NCI-H146 (cell line): ENCODE results near the gene MKNK2.

Experiments
- DNase-seq: peaks from one replicate; lab custom pipeline; 2025; lab: John Stamatoyannopoulos, UW

MKNK2 gene

DNA sequence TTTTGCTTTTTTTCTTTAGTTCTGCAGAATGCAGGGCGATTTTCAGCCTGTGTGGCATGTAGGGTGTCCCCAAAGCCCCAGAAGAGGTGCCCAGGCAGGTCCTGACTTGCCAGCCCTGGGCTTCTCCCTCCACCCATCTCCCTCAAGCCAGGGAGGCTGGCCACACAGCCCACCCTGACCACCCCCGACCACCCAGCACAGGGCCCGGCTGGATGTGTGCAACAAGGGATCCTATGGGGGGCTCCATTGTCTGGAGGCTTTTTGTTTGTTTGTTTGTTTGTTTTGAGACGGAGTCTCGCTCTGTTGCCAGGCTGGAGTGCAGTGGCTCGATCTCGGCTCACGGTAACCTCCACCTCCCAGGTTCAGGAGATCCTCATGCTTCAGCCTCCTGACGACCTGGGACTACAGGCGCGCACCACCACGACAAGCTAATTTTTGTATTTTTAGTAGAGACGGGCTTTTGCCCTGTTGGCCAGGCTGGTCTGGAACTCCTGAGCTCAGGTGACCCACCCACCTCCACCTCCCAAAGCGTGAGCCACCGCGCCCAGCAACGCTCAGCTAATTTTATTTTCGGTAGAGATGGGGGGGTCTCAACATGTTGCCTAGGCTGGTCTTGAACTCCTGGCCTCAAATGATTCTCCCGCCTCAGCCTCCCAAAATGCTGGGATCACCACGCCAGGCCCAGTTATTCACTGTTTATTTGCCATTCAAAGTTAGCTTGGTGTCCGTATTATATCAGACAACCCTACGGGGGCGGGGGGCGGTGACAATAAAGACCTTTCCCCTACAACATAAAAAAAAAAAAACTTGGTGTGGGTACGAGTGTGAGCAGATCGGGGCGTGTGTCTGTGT lies 7.8 kb upstream of the MKNK2 start:
- DNase-seq = no peak

DNA sequence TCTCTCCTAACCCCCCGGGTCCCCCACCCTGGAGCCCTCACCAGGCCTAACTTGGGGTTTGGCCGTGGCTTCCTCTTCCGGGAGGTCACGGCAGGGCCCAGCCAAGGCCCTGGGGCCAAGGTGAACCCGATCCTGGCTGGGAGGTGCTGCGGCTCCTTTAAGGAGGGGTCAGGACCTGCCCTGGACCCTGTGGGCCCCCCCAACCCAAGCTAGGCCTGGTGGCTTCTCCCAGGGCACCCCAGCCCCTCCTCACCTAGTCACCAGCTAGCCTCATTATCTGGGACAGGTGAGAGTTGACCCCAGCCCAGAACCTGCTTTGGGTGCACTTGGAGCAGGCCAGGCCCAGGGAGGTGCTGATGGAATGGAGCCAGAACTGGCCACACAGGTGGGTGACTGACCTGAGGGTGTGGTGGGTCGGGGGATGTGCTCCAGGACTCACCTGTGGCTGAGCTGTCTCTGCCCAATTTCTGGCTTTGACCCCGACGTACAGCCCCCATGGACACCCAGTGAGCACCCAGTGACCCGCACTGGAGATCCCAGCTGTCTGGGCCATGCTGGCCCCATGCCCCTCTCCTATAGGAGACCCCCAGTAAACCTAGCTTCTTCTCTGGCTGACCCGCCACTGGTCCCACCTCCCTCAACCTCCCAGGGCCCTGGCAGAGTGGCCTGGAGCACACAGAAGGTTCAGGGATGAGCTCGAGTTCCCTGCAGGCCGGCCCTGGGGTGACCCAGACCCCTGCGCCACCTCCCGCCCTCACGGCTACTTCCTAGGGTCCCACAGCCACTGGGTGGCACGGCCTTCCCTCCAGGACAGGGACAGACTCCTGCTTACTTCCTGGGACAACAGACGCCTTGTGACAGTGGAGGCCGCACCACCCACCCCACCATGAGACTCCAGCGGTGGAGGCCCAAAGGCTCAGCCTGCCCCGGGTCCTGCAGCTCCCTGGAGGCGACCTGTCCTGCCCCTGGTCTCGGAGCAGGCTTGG lies 6.7 kb upstream of the MKNK2 start:
- no peak for DNase-seq

DNA sequence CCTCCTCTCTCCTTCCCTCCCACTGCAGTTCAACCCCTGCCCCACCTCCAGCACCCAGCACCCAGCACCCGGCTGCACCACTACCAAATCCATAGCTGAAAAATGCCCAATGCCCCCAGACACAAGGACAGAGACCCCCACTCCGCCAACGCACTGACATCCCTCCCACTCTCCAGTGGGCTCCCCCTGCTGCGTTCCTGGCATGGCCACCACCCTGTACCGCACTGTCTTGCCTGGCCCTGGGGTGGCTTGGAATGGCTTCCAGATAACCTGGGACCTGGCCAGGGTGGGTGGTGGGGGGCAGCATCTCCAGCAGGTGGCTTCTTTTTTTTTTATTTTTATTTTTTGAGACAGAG lies 5.8 kb upstream of the MKNK2 start:
- DNase-seq = no peak

DNA sequence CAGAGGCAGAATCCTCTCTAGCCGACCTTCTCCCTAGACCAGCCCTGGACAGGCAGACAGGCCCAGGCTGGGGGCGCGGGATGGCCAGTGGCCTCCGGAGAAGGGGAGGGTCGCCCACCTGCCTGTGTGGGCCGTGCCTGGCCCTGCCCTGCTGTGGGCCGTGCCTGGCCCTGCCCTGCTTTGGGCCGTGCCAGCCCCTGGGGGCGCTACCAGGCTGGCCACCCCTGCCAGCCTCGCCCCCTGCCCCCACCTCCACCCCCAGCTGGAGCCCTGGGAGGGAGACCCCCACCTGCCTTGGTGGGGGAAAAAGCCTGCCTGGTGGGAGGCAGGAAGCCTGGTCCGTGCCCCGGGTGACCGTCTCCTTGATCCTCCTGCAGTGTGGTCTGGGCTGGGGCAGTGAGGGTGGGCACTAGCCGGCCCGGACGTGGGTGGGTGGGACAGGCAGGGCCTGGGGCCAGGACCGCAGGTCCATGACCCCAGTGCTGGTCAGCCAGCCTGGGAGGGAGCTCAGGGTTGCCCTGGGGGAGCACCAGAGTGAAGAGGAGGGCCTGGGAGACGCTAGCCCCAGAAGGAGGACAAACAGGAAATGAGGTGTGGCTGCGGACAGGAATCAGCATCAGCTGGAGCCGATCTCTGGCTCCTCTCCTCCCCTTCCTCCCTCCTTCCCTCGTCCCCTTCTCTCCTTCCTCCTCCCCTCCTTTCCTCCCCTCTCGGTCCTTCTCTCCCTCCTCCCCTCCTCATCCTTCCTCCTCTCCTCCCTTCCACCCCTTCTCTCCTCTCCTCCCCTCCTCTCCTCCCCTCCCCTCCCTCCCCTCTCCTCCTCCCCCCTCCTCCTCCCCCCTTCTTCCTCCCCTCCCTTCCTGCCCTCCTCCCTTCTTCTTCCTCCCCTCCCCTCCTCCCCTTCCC lies 5.1 kb upstream of the MKNK2 start:
- no peak for DNase-seq

DNA sequence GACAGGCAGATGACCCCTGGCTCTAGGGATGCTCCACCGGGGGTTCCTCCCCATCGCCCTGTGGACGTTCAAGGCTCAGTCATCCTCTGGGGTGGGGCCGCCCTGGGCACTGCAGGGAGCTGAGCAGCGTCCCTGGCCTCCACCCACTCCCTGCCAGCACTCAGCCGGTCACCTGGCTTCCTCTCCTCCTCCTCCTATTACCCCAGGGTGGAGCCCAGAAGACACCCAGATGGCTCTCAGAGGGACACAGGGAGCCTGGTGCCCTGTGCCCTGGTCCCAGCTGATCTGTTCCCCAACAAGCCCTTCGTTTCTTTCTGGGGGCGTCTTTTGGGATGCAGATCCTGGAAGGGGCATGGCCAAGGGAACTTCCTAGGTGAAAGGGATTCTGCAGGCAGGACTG lies 3.7 kb upstream of the MKNK2 start:
- DNase-seq = peak; percentile 27

DNA sequence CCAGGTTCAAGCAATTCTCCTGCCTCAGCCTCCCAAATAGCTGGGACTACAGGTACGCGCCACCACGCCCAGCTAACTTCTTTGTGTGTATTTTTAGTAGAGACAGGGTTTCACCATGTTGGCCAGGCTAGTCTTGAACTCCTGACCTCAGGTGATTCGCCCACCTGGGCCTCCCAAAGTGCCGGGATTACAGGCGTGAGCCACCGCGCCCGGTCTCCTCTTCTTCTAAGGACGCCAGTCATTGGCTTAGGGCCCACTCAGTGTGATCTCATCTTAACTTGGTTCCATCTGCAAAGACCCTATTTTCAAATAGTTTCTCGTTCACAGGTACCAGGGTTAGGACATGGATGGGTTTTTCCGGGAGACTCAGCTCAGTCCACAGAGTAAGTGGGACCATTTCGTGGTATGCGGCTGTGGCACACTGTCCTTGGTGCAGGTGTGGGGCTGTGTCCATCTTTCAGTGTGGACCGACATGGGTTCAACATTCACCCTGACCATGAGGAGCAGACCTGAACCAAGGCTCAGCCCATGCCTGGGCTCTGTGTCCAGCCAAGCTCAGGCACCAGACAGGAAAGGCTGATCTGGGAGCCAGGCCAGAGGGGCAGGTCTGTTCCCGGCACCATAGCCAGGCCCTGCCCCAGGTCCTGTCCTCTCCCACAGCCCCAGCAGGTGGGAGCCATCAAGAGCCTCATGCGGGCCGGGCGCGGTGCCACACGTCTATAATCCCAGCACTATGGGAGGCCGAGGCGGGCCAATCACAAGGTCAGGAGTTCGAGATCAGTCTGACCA lies 2.8 kb upstream of the MKNK2 start:
- no peak for DNase-seq

DNA sequence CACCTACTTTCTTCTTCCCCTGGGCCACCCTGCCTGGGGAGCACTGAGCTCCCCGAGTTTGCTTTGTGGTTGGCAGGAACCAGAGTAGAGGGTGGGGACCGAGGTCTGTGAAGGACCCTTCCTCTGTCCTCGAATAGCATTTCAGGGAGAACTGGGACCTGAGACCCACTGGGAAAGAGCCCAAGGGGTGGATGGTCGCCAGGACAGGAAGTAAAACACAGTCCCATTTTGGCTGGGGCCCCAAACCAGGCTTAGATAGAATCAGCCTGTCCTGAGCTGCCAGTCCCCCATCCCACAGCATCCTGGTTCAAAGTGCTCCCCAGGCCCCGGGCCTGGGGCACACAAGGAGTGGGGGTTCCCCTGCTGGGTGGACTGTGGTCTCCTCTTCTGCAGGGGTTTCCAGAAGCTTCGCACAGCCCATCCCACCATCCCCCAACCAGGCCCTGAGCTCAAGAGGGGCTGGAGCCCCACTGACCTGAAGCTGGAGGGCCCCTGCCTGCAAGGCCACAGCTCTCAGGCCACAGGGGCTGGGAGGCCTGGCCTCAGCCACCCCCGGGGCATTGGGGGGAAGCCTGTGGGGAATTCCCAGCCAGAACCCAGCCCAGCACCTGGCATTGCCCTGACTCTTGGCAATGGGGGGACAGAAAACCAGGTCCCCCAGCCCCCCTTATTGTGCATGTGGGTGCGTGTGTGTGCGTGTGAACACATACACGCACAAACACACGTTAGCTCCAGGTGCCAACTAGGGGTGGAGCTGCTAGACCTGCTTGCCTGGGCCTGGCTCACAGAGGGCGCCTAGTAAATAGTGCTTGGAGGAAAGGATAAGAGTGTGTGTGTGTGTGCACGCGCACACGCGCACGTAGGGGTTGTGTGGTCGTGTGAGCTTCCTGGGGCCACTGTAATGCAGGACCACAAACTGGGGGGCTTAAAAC lies 995 bp upstream of the MKNK2 start:
- DNase-seq = no peak

DNA sequence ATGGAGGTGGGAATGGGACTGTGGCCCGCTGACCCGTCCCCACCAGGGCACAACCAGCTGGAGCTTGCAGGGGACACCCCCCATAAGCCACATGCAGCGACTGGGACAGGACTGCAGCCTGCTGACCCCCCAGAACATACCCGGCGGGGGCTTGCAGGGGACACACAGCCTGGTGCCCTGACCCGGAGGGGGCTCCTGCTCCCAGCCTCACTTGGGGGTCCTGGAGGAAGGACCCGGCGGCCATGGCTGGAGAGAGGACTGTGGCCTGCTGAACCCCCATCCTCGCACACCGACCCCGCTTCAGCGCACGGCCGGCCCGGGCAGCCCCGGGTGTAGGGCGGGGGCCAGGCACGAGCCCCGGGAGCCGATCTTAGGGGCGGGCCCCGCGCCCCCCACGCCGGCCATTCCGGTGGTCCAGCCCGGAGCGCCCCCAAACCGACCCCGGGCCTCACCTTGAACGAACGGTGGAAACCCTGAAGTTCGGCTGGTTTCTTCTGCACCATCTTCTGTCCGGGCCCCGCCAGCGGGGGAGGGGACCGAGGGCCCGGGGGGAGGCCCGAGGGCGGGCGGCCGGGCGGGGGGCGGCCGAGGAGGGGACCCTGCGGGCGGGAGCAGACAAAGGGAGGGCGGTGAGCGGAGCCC lies 574 bp downstream of the MKNK2 start:
- peak; percentile 11 for DNase-seq

DNA sequence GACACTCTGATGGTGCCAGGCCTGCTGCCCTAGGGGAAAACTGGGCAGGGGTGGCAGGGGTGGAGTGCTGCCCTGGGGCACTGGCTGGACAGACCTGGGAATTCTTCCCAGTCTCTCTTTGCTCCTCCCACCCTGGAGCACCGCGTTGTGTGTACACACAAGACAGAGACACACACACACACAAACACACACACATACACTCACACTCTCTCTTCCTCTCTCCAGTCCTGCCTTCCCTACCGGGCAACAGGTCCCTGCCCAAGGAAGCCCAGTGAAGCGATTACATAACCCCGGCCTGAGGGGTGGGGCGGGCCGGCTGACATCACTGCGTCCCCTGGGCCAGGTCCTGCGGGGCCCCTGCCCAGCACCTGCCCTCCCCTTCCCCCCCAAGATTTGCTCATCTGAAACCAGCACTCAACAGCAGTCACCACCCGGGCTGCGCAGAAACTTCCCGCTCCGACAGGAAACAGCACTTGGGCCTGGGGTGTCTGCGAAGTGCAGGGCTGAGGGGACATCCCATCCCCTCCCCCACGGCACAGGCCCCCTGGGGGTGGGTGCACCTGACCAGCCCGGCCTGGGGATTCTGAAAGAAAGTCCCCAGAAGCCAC lies 1.2 kb downstream of the MKNK2 start:
- peak; percentile 66 for DNase-seq

DNA sequence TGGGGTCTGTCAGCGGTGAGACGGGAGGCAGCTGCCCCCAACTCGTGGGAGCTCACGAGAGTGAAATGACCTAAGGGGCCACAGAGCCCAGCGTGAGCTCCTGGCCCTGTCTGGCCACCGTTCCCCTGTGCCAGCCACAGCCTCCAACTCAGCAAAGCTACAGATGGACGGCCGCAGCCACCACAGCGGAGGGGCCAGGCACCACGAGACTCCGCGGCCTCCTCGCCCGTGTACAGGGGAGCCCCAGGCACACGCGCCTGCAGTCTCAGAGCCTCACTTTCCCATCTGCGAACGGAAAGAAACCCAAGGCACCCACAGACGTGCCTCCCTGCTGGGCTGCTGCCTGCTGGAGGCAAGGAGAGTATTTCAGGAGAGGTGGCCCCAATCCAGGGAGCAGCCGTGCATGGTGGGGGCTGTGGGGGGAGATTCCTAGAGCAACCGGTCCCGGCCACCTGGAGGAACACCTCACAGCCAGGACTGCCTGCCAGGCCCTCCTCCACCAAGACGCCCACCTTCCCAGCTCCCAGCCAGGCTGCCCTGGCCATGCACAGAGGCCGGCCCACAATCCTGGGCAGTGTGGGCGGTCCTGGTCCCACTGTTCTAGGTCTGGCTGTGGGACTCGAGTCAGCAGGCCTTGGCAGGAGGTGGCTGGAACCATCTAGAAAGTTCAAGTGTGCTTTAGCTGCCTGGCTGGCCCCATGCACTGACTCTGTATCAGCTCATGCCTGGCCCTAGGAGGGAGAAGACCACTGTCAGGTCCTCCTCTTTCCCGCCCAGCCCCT lies 1.9 kb downstream of the MKNK2 start:
- no peak for DNase-seq

DNA sequence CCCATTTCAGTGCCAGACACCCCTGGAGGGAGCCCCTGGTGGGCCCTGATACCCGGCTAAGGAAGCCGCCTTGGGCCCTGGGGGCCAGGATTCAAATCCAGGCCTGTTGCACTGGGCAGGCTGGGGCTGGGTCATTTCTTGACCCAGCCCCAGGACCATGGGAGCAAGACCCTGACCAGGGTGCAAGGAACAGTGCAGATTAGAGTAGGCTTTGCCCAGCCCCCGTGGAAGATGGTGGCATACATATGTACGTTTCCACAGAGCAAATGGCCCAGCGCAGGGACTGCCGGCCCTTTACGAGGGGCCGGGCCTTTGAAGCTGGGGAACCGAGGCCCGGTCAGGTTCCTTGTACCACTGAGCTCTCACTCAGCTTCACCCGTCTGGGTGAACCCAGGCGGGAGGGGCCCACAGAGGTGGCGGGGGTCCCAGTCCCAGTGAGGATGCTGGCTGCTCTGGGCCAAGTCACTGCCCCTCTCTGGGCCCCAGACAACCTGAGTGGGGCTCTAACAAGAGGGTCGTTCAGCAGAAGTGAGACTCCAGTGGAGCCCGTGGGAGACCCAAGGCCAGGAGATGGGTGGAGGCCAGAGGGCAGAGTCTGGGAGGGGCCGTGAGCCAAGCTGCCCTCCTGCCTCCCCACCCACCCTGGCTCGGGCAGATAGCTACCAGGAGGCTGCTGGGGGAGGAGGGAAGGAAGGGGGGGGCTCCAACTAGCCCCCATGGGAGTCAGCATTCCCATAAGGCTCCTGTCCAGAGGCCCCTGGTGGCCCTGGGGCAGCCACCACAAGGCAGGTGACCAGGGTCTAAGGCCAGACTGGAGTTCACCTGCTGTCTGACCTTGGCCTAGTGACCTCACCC lies 2.7 kb downstream of the MKNK2 start:
- no peak for DNase-seq

DNA sequence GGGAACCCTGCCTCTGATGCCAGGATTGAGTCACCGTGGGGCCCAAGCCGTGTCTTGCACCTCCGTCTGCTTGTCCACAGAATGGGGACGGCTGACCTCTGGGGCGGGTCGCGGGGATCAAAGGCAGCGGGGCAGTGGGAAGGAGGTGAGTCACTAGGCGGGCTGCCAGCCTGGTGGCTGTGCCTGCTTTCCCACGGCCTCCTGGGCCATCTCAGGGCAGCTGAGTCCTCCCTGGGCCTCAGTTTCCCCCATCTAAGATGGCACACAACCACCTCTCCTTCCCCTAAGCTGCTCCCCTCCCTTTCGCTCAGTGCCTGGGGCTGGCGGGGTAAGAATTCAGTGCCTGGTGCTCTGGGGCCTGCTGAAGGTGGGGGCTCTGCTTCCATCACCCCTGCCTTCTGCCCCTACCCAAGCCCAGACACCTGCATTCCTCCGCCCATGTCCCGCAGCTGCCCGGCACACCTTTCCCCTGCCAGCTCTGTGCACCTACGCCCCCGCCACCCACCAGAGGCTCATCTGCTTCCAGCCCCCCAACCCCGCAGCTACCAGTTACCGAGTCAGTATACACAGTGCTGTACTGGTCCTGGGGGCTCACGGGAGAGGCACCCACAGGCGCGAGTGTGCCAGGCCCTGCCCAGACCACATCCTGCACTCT lies 3.5 kb downstream of the MKNK2 start:
- DNase-seq = no peak

DNA sequence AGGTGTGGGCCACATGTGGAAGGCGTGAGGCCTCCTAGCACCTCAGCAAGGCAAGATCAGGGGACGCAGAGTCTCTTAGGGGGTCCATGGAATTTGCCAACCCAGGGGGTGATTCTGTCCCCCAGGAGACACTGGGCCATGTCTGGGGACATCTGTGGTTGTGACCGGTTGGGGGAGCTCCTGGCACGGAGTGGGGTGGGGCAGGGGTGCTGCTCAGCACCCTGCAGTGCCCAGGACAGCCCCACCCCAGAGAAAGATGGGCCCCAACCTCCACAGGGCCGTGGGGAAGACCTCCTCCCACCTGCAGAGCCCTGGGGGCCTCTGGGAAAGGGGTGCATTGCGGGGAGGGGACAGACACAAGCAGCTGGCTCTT lies 4.0 kb downstream of the MKNK2 start:
- DNase-seq = no peak

DNA sequence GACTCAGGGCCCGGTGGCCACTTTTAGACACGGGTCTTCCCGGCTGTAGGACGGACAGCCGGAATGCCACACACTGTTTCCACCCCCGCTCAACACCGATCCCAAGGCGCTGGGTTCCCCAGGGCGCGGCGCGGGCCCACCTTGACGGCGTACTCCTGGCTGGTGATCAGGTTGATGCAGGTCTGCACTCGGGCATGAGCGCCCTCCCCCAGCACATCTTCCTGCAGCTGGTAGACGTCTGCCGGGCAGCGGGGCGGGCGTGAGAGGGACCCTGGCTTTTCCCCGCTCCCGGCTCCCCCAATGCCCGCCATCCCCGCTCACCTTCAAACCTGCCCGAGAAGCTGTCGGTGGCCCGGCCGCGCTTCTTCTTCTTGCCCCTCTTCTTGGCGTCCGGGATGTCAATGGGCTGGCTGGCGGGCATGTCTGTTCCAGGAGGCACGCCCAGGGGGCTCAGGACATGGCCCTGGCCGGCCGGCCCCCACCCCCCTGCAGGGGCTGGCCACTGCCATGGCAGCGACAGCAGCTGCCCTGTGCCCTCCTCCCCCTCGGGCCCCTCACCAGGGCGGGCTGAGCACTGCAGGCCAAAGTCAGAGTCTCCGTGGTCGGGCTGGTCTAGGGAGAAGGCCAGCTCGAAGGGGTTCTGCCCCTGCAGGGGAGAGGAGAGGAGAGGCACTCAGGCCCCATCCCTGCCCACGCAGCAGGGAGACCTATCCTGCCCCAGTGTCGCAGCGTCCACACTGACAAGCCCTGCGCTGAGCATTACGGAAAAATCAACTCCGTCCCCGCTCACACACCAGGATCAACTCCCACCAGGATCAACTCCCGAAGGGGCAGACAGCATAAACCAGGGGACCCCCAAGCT lies 4.8 kb downstream of the MKNK2 start:
- DNase-seq = no peak

DNA sequence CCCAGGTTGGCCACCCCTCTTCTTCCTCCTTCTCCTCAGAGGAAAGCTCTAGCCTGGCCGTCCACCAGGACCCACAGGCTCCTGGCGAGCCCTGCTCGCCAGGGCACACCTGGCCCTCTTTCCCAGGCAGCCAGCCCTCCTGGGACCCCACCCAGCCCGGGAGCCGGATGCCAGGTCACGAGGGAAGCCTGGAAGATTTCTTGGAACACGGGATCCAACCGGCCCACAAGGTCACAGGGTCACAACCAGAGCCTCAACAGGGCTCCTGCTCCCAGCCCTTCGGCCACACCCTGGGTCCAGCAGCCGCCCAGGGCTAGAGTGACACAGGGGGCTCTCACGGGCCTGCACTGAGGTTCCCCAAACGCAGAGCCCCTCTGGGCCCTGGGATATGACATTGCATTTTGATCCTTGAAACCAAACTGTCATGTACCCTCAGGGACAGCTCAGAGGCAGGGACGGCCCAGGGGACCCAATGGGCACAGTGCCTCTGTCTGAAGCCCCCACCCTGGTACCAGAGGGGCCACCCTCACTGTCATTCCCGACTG lies 5.5 kb downstream of the MKNK2 start:
- DNase-seq = no peak
